MM.1S (cell line): ENCODE results near the gene PEX16.

Experiments
- EZH2 ChIP-seq: fragments of 300-600 bp; sonication (generic); optimal IDR thresholded peaks from 2 replicates; pipeline ENCODE3; 2017; ENCODE audit warnings: low read depth, mild to moderate bottlenecking, antibody characterized with exemption, low read length, mixed read lengths
- TF ChIP-seq, protein P1 (sequence below): fragments of 300-600 bp; sonication (generic); IDR thresholded peaks from 2 replicates; pipeline ENCODE4 v1.5.1; 2016; ENCODE audit warnings: antibody characterized with exemption, low read length, mixed read lengths

DNA sequence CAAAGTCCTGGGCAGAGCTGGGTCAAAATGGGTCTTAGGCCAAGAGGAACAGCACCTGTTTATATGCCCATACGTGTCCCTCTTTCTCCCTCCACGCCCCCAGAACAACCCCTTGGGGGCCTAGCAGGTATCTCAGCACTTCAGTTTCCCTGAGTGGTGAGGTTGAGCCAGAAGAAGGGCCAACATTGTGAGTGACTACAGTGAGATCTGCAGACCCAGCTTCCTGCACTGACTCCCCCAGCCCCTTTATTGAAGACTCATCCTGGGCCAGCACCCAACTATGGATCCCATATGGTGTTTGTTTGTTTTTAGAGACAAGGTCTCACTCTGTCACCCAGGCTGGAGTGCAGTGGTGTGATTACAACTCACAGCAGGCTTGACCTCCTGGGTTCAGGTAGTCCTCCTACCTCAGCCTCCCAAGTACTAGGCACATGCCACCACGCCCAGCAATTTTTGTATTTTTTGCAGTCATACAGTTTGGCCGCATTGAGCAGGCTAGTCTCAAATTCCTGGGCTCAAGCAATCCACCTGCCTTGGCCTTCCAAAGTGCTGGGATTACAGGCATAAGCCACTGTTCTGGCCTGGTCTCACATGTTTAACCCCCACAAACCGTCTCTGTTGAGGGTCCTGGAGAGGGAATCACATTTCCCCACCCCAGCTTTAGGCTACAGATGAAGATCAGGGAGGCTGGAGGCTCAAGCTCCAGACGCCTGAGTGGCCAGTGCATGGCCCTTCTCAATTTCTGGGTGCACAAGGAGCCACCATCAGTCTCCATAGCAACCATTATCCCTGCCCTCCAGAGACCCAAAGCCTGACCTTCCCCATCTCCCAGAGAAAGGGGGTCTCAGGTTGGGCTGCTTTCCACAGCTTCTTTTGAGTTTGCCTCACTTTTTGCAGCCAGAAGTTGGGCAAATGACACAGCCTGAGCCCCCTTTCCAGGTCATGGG is 3.1 kb upstream of the PEX16 start:
- TF ChIP-seq, protein P1, sequence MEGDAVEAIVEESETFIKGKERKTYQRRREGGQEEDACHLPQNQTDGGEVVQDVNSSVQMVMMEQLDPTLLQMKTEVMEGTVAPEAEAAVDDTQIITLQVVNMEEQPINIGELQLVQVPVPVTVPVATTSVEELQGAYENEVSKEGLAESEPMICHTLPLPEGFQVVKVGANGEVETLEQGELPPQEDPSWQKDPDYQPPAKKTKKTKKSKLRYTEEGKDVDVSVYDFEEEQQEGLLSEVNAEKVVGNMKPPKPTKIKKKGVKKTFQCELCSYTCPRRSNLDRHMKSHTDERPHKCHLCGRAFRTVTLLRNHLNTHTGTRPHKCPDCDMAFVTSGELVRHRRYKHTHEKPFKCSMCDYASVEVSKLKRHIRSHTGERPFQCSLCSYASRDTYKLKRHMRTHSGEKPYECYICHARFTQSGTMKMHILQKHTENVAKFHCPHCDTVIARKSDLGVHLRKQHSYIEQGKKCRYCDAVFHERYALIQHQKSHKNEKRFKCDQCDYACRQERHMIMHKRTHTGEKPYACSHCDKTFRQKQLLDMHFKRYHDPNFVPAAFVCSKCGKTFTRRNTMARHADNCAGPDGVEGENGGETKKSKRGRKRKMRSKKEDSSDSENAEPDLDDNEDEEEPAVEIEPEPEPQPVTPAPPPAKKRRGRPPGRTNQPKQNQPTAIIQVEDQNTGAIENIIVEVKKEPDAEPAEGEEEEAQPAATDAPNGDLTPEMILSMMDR: no peak
- no peak for TF ChIP-seq EZH2
